GM12875 (cell line): ENCODE data around the gene ABTB2.

Experiments
- H3K4me3 ChIP-seq: one replicate; pipeline ENCODE4 v1.5.1; 2011; ENCODE audit warnings: low read depth, low read length, control low read depth
- CTCF ChIP-seq: IDR thresholded peaks from 2 replicates; pipeline ENCODE4 v1.5.1; 2011; ENCODE audit warnings: low read depth, mild to moderate bottlenecking, control low read depth, inconsistent platforms, low read length, moderate library complexity, borderline replicate concordance; ENCODE audit not compliant: insufficient read depth

ABTB2 gene

GRCh38 chr11:34209809-34210208 lies 148.0 kb downstream of the ABTB2 start:
- no peak overlapping the region for H3K4me3 ChIP-seq

GRCh38 chr11:34208266-34209135 lies 149.3 kb downstream of the ABTB2 start:
- TF ChIP-seq CTCF = no peak
- H3K4me3 ChIP-seq = no peak overlapping the region

More at GRCh38 chr11:34209809-34210208, 148.0 kb downstream of the ABTB2 start:
- TF ChIP-seq CTCF = no peak

- no peak for TF ChIP-seq CTCF
- no peak overlapping the region for H3K4me3 ChIP-seq
Measured at GRCh38 chr11:34207487-34208180, 150.2 kb downstream of the ABTB2 start.

GRCh38 chr11:34206407-34207300 lies 151.2 kb downstream of the ABTB2 start:
- no peak overlapping the region for H3K4me3 ChIP-seq

GRCh38 chr11:34205326-34206035 lies 152.3 kb downstream of the ABTB2 start:
- no peak for TF ChIP-seq CTCF
- no peak overlapping the region for H3K4me3 ChIP-seq

More at GRCh38 chr11:34206407-34207300, 151.2 kb downstream of the ABTB2 start:
- no peak for TF ChIP-seq CTCF
